Progenitor cell of endocrine pancreas (in vitro differentiated cells): ENCODE results near the gene SSTR5. TPM values are rescaled to one million over a fixed set of nuclear protein-coding genes. Genes with fewer than 3 reads are reported as not detected.

Source experiments
- DNase-seq: peaks from one replicate; pipeline ENCODE4 v3.0.0; 2021; ENCODE audit warnings: low spot score; ENCODE audit not compliant: unreplicated experiment
- H3K27ac Mint-ChIP-seq: 2 replicates; pipeline ENCODE4 v1.8.0; 2021; ENCODE audit warnings: mild to moderate bottlenecking, moderate library complexity, mixed read lengths
- H3K27me3 Mint-ChIP-seq: 2 replicates; pipeline ENCODE4 v1.8.0; 2021; ENCODE audit warnings: mixed read lengths
- H3K36me3 Mint-ChIP-seq: 2 replicates; pipeline ENCODE4 v1.8.0; 2022; ENCODE audit warnings: mixed read lengths; ENCODE audit not compliant: insufficient read depth
- H3K4me1 Mint-ChIP-seq: 2 replicates; pipeline ENCODE4 v1.8.0; 2021; ENCODE audit warnings: low read depth, mixed read lengths
- H3K4me3 Mint-ChIP-seq: 2 replicates; pipeline ENCODE4 v1.8.0; 2021; ENCODE audit warnings: low read depth, mild to moderate bottlenecking, moderate library complexity, mixed read lengths
- H3K9me3 Mint-ChIP-seq: 2 replicates; pipeline ENCODE4 v1.8.0; 2021; ENCODE audit warnings: low read depth, mixed read lengths
- CTCF ChIP-seq: fragments of 200-600 bp; sonication (generic); IDR thresholded peaks from one replicate; pipeline ENCODE4 v1.5.0; 2021; ENCODE audit warnings: antibody characterized with exemption, mild to moderate bottlenecking; ENCODE audit not compliant: unreplicated experiment
- total RNA-seq: library from RNA; stranded (reverse); gene quantifications from 2 replicates; pipeline ENCODE4 v1.2.1, GENCODE V29; 2021

SSTR5 gene
- total RNA-seq, 1 donor from 2014 or later: 1.4 TPM

- Mint-ChIP-seq H3K4me3 (no peak overlapping the region), H3K4me1 (peaks cover 11% of the 10 kb centered on the region), H3K27ac (no peak overlapping the region), H3K9me3 (no peaks in the 10 kb centered on the region), H3K36me3 (no peaks in the 10 kb centered on the region), H3K27me3 (no peaks in the 10 kb centered on the region)
- no peak for TF ChIP-seq CTCF
- DNase-seq: no peak
Measured at GRCh38 chr16:1121601-1122397, 49.3 kb downstream of the SSTR5 start.

- no peaks in the 10 kb centered on the region for H3K9me3 Mint-ChIP-seq
- no peak for TF ChIP-seq CTCF
- peaks cover 11% of the 10 kb centered on the region for H3K4me1 Mint-ChIP-seq
- no peak overlapping the region for H3K27ac Mint-ChIP-seq
- no peaks in the 10 kb centered on the region for H3K36me3 Mint-ChIP-seq
- H3K4me3 Mint-ChIP-seq: no peak overlapping the region
- no peaks in the 10 kb centered on the region for H3K27me3 Mint-ChIP-seq
- no peak for DNase-seq
Measured at GRCh38 chr16:1122398-1122765, 49.8 kb downstream of the SSTR5 start.

DNA sequence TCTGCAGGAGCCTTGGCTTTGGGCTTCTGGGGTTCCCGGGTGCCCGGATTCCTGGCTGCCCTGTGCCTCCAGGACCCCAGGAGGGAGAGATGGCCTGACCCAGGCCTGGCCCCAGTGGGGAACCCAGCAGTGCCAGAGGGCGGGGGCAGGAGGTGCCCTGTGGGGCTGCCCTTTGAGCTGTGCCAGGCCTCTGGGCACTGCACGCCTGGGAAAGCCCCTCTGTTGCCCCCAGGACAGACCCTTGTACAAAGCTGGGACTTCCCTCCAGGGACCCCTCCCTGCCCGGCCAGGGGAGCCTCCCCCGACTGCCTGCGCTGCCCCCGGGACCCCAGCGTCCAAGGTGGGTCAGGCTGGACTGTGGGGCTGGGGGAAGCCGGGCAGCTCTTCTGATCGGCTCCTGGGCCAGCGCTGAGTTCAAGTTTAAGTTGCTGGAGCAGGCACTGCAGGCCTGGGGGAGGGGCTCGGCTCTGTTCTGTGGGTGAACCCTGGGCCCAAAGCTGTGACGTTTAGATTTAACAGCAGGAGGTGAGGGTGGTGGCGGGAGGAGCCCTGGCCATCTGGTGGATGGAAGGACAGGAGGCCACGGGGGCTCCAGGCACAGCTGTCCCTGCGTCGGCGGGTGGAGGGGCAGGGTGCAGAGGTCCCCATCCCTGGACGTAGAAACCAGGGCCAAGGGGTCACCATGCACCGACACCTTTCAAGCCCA is 51.1 kb downstream of the SSTR5 start:
- no peak for TF ChIP-seq CTCF
- Mint-ChIP-seq H3K9me3 (no peaks in the 10 kb centered on the region), H3K36me3 (no peaks in the 10 kb centered on the region), H3K4me1 (peaks cover 11% of the 10 kb centered on the region), H3K4me3 (no peak overlapping the region), H3K27me3 (no peaks in the 10 kb centered on the region), H3K27ac (no peak overlapping the region)
- no peak for DNase-seq

- no peak for TF ChIP-seq CTCF
- Mint-ChIP-seq H3K27ac (no peak overlapping the region), H3K27me3 (no peaks in the 10 kb centered on the region), H3K36me3 (no peaks in the 10 kb centered on the region), H3K4me3 (no peak overlapping the region), H3K4me1 (peaks cover 11% of the 10 kb centered on the region), H3K9me3 (no peaks in the 10 kb centered on the region)
- DNase-seq: no peak
Measured at GRCh38 chr16:1124291-1124690, 51.7 kb downstream of the SSTR5 start.

DNA sequence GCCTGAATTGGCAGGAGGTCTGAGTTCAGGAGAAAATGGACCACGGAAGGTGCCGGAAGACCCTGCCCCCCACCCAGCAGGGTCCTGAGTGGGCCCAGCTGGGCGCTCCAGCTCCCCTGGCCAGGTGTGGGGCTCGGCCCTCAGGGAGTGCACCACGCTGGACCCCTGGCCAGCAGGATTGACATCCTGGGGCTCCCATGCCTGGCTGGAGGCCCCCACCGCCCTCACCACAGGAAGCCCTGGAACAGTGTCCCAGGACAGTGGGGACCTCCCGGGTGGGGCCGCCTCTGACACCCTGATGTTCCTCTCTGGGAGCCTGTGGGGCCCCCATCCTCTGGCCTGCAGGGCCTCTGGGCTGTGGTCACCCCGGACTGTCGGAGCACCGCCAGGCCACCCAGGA is 52.2 kb downstream of the SSTR5 start:
- peaks cover 11% of the 10 kb centered on the region for H3K4me1 Mint-ChIP-seq
- H3K27me3 Mint-ChIP-seq: no peaks in the 10 kb centered on the region
- H3K9me3 Mint-ChIP-seq: no peaks in the 10 kb centered on the region
- no peak for DNase-seq
- no peaks in the 10 kb centered on the region for H3K36me3 Mint-ChIP-seq
- H3K27ac Mint-ChIP-seq: no peak overlapping the region
- H3K4me3 Mint-ChIP-seq: no peak overlapping the region
- no peak for TF ChIP-seq CTCF
